GM11168 (cell line): Measurements from ENCODE around the gene ACSS1.

Source experiments
- in situ Hi-C: fragments of 300-500 bp; cut with MboI; formaldehyde crosslinking; loops from one replicate; pipeline ENCODE4 v1.12.0; 2022; ENCODE audit warnings: low sequenced_read_pairs; ENCODE audit not compliant: unreplicated experiment

Gene ACSS1

GRCh38 chr20:24987244-24987643 lies 70.7 kb downstream of the ACSS1 start:
- in situ Hi-C loops = no loop called here

- in situ Hi-C loops = no loop called here
Observed at GRCh38 chr20:24986436-24987015, 71.4 kb downstream of the ACSS1 start.

- in situ Hi-C loops = no loop called here
Observed at GRCh38 chr20:24985802-24986201, 72.1 kb downstream of the ACSS1 start.

- in situ Hi-C loops = no loop called here
Observed at GRCh38 chr20:24984961-24985640, 72.8 kb downstream of the ACSS1 start.

DNA sequence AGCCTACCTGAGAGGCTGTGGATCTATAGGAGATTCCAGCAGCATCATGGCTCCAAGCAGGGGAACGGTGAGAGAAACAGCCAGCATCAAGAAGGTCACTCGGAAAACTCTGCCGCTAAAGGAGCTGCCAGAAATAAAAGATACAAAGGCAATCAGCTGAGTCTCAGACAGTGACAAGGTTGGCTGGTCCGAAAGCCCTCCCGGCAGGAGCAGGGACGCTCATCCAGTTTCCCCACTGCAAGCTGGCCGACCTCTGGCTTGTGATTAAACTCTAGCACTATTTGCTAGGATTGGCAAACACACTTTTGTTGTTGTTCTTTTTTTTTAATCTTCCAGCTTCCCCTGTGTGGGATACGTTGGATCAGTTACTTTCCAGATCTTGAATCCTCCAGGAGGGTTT lies 74.0 kb downstream of the ACSS1 start:
- in situ Hi-C loops = no loop called here

- in situ Hi-C loops = no loop called here
Observed at GRCh38 chr20:24981790-24982189, 76.1 kb downstream of the ACSS1 start.

DNA sequence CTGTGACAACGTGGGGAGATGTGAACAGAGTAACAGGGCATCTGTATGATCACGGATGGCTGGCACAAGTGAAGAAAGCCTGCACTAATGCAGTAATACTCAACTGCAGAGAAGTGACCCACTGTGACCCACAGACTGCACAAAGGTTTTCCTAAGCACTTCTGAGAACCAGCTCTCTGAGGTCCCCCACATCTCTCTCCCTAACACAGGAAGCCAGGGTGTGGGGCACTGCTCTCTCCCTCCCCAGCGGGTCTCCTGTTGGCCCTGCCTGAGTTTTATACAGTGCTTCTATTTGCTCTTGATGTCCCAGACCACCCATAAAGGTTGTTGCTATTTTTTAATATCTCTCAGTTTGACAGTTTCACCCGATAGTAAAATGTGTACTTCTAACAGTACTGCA lies 76.7 kb downstream of the ACSS1 start:
- in situ Hi-C loops = no loop called here

DNA sequence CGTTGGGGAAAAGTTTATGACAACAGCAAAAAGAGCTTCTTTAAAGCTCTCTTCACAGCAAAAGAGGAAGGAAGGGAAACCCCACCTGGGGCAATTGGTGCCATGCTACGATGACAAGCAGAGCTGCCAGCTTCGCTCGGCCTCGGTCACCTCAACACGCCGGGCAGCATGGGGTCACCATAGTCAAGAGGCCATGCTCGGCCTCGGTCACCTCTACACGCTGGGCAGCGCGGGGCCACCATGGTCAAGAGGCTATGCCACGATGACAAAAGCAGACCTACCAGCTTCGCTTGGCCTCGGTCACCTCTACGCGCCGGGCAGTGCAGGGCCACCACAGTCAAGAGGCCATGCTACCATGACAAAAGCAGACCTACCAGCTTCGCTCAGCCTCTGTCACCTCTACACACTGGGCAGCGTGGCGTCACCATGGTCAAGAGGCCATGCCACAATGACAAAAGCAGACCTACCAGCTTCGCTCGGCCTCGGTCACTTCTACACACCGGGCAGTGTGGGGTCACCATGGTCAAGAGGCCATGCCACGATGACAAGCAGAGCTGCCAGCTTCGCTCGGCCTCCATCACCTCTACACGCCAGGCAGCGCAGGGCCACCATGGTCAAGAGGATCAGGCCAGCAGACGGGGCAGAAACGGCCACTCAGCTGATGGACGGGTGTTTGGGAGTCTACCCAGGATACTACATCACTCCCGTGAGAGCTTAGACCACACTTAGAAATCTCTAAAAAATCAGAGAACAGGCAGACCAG lies 77.5 kb downstream of the ACSS1 start:
- in situ Hi-C loops = no loop called here

DNA sequence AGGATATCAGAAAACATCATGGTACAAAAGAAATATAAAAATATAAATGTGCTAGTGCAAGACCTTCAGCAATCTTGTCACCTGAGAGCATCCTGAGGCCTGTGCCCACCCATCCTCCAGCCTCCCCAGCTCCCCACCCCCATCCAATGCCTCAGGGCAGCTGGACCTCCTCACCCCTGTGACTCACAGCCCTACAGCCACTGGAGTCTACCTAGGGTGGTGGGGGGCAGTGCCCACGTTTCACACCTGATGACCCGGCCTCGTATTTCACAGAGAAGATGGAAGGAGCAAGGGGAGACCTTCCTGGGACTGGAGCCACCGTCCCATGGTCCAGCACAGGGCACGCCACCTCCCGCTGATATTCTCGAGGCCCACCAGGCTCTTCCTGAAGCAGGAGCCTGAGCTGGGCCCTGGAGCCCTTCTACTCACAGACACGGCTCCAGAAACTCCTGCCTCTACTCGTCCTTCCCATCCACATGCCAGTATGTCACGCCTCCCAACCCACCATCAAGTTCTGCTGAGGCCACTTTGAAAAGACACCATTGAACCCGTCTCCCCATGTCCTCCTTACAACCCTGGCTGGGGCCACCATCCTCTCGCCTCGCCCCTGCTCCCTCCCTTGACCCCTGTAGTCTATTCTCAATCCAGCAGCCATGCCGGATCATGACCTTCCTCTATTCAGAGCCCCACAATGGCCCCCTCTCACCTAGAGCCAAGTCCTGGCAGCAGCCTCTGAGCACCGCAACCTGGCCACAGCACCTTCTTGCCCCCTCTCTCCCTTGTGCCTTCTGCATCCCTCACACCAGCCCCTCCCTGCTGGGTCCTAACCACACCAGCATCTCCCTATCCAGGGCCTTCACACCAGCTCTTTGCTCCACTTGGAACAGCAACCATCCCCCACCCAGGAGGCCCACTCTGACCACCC lies 78.6 kb downstream of the ACSS1 start:
- in situ Hi-C loops = no loop called here

- in situ Hi-C loops = no loop called here
Observed at GRCh38 chr20:24978513-24978912, 79.4 kb downstream of the ACSS1 start.

DNA sequence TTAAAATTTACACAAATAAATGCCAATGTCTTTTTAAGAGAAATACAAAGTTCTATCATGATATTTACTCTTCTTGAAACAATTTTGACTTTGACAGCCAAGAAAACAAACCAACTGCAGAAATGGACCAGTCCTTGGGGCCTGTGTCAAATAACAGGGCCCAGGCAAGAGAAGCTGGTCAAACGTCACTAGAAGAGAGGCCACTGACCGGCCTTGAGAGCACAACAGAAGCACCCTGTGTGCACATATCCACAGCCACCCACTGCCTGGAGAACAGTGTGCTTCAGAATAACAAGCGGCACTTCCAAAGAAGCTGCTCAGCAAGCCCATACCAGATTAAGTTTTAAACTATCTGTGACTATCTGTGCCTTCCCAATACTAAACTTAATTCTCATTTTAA lies 80.1 kb downstream of the ACSS1 start:
- in situ Hi-C loops = no loop called here

GRCh38 chr20:24977336-24977735 lies 80.6 kb downstream of the ACSS1 start:
- in situ Hi-C loops = no loop called here

- in situ Hi-C loops = no loop called here
Observed at GRCh38 chr20:24972341-24972740, 85.6 kb downstream of the ACSS1 start.

DNA sequence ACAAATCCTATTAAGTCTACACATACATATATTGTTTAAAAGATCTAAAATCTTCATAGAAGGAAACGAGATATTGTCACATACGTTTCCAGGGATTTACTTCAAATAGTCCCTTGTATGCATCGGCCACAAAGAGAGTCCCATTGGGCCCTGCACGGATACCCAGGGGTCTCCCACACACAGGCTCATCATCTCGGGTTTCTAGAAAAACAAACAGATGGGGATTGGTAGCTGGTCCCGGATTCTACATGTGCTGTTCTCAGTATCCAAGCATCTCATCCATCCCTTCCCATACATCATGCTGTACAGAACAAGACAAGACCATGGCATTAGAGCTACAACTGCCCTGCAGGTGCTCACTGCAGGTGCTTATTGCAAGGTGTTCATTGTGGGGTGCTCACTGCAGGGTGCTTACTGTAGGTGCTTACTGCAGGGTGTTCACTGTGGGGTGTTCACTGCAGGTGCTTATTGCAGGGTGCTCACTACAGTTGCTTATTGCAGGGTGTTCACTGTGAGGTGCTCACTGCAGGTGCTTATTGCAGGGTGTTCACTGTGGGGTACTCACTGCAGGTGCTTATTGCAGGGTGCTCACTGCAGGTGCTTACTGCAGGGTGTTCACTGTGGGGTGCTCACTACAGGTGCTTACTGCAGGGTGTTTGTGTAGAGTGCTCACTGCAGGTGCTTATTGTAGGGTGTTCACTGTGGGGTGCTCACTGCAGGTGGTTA lies 86.4 kb downstream of the ACSS1 start:
- in situ Hi-C loops = no loop called here

DNA sequence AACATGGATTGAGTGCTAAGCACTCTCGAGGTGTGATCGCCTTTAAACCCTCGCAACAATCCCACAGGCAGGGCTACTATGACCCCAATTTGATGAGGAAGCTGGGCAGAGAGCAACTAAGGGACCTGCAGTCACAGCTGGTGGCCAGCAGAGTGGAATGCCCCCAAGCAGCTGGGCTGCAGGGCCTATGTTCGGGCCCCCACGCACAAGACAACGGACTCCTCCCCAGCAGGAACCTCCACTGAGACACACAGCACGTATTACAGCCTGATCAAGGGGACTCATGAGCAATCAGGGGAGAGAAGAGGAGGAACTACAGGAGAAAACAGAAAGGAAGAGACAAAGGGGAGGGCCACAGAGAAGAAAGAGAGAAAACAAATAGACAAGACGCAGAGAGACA lies 87.2 kb downstream of the ACSS1 start:
- in situ Hi-C loops = no loop called here

DNA sequence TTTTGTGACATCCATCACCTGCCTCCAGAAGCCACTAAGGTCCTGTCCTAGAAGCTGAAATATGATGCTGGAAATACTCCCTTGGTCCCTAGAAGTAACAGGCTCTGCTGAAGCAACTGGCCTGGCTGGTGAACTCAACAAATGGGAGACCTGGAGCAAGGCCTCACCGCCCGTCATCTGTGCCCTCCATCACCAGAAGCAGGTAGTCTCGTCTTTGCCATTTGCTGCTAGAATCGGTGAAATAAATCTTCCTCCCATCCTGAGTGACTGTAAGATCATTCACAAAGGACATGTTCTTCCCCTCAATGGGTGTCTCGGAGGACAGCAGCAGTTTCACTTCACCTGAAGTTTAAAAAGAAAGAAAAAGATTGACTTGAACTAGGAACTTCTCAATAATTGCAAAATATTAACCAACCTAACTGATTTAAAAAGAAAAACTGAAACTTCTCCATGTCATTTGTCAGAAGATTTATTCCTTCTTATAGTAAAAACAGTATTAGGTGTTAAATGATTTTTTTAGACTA lies 87.8 kb downstream of the ACSS1 start:
- in situ Hi-C loops = no loop called here

DNA sequence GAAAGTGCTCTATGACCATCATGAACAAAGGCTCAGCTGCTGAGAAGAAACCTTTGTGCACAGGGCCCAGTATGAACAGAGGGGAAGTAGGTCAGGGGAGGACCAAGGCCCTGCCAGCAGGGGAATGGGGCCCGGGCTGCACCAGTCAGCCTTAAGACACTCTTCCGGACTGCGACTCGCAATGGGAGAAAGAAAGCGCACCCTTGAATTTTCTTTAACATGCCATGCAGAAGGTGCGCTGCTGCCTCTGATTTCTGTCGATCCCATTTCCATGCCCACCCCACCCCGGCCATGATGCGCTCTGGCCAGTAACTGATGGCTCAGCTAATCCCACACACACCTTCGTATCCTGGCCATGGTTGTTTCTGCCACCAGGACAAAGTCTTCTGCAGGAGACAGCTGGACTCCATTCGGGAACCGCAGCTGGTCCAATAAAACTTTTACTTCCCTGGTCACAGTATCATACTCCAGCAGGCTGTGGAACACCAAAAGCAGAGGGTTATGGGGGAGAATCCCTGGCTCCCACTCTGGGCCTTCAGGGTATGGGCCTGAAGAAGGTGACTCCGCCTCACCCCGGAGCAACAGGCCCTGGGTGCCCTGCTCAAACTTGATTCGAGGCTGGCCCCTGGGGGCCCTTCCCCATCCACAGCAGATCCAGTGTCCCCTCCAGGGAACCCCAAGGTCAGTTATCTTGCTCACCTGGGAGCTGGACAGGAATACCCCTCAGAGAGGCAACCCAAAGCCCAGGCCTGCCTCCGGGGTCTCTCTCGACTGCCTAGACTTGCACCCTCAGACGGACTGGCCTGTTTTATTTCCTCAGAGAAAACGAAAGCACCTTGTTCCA lies 88.5 kb downstream of the ACSS1 start:
- in situ Hi-C loops = no loop called here

GRCh38 chr20:24968278-24968800 lies 89.6 kb downstream of the ACSS1 start:
- in situ Hi-C loops = no loop called here
